HEK293T (cell line): ENCODE measurements around the gene ZNF35.

Source experiments
- ARNT ChIP-seq: fragments of 450-650 bp; IDR thresholded peaks from 2 replicates; pipeline ENCODE4 v1.6.1; 2017; ENCODE audit warnings: mild to moderate bottlenecking
- BHLHE40 ChIP-seq: fragments of 450-650 bp; IDR thresholded peaks from 2 replicates; pipeline ENCODE4 v1.6.1; 2016; ENCODE audit warnings: mild to moderate bottlenecking, moderate library complexity, borderline replicate concordance
- CTBP1 ChIP-seq: fragments of 450-650 bp; IDR thresholded peaks from 2 replicates; pipeline ENCODE4 v1.6.1; 2016; ENCODE audit warnings: borderline replicate concordance
- ELF4 ChIP-seq: fragments of 450-650 bp; IDR thresholded peaks from 2 replicates; pipeline ENCODE4 v1.6.1; 2017; ENCODE audit warnings: antibody characterized with exemption
- FOXK2 ChIP-seq: fragments of 450-650 bp; IDR thresholded peaks from 2 replicates; pipeline ENCODE4 v1.6.1; 2016; ENCODE audit warnings: mild to moderate bottlenecking
- FOXM1 ChIP-seq: fragments of 450-650 bp; IDR thresholded peaks from 2 replicates; pipeline ENCODE4 v1.6.1; 2017; ENCODE audit warnings: mild to moderate bottlenecking, borderline replicate concordance
- HDGF ChIP-seq: fragments of 450-650 bp; IDR thresholded peaks from 2 replicates; pipeline ENCODE4 v1.6.1; 2017; ENCODE audit warnings: antibody characterized with exemption, borderline replicate concordance
- L3MBTL2 ChIP-seq: fragments of 450-650 bp; conservative IDR thresholded peaks from 2 replicates; pipeline ENCODE4 v1.6.1; 2016; ENCODE audit warnings: mild to moderate bottlenecking
- NFRKB ChIP-seq: fragments of 450-650 bp; IDR thresholded peaks from 2 replicates; pipeline ENCODE4 v1.6.1; 2016; ENCODE audit warnings: mild to moderate bottlenecking, moderate library complexity
- SP1 ChIP-seq: fragments of 450-650 bp; IDR thresholded peaks from 2 replicates; pipeline ENCODE4 v1.6.1; 2017
- TARDBP ChIP-seq: fragments of 450-650 bp; IDR thresholded peaks from 2 replicates; pipeline ENCODE4 v1.6.1; 2016
- ZNF384 ChIP-seq: fragments of 450-650 bp; IDR thresholded peaks from 2 replicates; pipeline ENCODE4 v1.6.1; 2016

GRCh38 chr3:44666346-44666745 lies 17.8 kb downstream of the ZNF35 start:
- TF ChIP-seq HDGF (no peak), SP1 (no peak), BHLHE40 (no peak), ZNF384 (no peak), NFRKB (no peak), FOXK2 (no peak), TARDBP (no peak), ELF4 (no peak), FOXM1 (no peak), CTBP1 (no peak), ARNT (no peak), L3MBTL2 (no peak)
